OCI-M1 (cell line): Measurements from ENCODE around the gene TEX101.
"Not testable (repeated sequence)": the region's sequence is repeated elsewhere in the genome, so short reads cannot be mapped to it uniquely, and the experiment has no call there.

Experiments used
- DNase-seq: peaks from one replicate; lab custom pipeline; 2025; lab: John Stamatoyannopoulos, UW

Gene TEX101, protein sequence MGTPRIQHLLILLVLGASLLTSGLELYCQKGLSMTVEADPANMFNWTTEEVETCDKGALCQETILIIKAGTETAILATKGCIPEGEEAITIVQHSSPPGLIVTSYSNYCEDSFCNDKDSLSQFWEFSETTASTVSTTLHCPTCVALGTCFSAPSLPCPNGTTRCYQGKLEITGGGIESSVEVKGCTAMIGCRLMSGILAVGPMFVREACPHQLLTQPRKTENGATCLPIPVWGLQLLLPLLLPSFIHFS

DNA sequence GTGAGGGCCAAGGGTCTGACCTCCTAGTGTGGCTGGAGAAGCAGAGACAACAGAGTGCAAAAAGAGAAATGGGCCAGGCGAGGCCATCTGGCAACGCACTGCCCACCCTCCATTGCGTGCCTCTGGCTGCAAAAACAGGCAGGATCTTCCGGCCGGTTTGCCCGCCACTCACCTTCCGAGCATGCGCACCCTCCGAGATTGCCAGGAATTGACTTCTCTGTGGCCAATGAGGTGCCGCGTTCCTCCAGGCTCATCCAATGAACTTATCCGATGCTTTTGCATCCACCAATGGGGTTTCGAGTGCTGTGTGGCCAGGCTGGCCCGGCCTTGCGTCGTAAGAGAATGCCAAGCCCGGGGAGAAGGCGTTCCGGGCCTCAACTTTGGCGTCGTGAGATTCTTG is at the start of gene TEX101:
TEX101 (plus strand) TSS at position 337 of the 400 bp plus-strand sequence. CDS start 1,030 bp downstream, outside the sequence.
- DNase-seq, result no peak

DNA sequence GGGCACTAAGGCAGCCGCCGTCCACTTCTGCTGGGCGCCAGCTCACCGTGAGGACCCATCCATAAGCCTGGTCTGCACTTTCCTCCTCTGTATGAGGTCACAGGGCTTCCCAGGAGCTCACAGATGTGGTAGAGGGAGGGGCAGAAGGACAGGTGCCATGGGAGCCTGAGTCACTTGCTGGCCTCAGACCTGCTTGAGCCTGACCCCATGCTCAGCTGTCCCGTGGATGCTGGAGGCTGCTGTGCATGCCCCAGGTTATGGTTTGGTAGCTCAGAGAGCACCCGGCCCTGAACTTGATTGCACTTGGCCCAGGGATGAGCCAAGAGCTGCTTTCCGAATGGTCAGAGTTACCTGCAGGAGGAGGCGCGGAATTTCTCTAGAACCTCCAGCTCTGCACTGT is 49.0 kb upstream of the TEX101 start:
- not testable (repeated sequence) for DNase-seq

DNA sequence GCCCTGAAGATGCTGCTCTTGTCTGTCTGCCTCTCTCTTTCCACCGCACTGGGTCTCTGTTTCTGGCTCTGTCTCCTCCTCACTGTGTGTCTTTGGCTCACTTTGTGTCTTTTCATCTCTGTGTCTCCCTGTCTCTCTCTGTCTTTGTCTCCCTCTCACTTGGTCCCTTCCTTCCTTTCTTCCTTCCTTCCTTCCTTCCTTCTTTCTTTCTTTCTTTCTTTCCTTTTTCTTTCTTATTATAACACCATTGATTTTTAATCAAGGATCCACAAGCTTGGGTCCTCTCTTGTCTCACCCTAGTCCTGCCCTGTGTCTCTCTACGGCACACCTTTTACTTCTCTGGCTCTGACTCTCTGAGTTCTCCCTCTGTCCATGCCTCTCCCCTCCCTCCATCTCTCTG is 46.9 kb upstream of the TEX101 start:
- DNase-seq, result no peak

DNA sequence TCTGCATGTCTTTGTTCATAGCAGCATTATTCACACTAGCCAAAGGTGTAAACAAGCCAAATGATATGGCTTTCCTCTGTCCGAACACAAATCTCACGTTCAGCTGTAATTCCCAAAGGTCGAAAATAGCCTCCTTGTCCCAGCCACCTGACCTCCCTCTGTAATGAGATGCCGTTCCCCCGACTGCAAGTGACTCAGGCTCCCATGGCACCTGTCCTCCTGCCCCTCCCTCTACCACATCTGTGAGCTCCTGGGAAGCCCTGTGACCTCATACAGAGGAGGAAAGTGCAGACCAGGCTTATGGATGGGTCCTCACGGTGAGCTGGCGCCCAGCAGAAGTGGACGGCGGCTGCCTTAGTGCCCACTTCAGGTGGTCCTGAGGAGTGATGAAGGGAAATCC is 45.8 kb upstream of the TEX101 start:
- not testable (repeated sequence) for DNase-seq

DNA sequence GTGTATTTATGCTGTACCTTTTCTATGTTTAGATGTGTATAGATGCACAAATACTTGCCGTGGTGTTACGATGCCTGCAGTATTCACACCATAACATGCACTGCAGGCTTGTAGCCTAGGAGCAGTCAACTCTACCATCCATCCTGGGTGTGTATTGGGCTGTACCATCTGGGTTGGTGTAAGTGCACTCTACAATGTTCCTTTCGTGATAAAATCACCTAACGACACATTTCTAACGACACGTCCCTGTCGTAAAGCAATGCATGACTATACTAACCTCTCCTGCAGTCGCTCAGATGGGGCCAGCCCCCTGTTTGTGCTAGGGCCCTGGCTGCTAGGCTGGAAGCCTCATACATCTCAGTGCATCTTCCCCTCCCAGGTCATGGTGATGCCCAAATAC is 42.8 kb upstream of the TEX101 start:
- no peak for DNase-seq

DNA sequence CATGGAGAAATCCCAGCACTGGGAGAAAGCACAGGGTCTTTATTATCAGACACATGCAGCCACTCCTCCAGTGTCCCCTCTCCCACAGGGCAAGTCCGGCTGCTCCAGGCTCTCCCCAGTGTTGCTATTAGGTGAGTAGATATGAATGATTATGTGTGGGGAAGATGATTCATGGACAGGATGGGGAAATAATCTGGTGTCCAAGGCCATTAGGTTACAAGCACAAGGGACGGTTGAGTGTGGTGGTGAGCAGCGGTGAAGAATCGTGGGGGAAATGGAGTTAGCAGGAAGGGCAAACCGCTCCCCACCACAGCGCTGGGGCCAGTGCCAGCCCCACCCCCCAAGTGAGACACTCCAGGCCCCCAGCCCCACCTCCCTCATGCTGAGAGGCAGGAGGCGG is 42.2 kb upstream of the TEX101 start:
- DNase-seq, result no peak

DNA sequence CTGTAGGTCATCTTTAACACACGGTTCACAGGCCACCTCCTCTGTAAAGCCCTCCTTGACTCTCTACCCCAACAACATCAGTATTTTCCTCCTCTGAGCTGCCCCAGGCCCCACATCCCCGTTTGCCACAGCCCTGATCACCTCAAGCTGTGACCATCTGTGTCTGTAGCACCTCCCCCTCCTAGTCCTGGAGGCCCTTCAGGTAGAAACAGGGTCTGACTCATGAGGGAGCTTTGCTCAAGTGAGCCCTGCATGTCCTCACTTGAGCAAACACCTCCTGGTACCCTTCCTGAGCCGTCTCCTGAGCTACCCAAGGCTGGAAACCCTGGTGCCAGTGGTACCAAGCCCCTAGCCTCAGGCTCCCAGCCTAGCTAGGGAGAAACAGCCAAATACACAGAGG is 37.1 kb upstream of the TEX101 start:
- DNase-seq, result not testable (repeated sequence)

DNA sequence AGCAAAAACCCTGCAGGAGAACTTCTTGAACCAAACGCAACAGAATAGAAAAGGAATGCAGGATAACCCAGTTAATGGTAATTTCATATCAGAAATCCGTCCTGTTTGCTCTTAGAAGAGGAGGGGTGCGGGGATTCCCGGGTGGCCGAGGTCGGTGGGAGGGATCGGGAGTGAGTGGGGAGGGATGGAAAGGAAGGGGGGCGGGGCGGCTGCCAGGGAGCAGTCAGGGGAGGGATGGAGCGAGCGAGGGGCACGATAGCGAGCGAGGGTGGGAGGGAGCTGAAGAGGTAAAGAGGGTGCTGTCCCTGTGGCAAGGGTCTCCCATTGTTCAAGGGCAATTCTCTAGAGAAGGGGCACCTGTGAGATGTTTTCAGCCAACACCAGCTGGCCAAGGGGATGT is 34.7 kb upstream of the TEX101 start:
- DNase-seq, result no peak

DNA sequence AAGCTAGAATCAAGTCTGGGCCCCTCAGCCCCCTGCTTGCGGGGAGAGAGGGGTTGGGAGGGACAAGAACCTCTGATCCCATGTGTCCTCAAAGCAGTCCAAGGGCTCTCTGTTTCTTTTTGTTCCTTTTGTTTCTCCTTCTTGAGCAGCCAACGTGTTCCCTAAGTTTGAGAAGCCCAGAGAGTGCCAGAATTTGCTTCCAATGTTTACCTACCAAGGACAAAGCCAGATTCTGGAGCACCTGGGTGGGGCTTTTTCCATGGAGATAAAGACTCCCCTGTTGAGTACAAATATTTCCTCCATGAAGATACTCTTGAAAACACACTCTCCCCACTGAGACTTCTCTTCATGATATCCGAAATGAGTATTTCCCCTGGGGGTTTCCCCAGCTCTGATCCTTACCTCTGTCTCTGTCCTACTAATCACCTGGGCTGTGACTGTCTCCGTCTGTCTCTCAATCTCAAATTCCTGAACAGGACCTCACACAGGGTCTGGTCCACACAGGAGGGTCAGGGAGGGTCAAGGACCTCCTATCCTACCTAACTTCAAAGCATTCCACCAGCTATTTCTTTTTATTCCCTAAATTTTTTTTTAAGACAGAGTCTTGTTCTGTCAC is 33.8 kb upstream of the TEX101 start:
- DNase-seq, result no peak

DNA sequence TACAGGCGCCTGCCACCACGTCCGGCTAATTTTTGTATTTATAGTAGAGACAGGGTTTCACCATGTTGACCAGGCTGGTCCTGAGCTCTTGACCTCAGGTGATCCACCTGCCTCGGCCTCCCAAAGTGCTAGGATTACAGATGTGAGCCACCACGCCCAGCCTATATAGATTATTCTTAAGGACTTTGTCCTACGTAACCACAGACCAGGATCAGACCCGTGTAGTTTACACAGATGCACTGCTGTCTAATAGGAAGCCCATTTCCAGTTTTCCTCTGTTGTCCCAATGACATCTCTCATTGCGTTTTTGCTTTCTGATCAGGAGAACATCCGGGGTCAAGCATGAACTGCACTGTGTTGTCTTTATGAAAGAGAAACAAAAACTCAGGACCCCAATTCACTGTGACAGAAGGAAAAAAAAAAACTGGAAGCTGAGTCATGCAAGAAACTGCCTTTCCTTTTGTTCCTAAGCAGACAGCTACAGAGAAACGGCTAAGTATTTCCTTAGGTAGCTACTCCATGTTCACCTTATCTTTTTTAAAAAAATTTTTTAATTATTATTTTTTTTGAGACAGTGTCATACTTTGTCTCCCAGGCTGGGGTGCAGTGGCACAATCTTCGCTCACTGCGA is 32.0 kb upstream of the TEX101 start:
- DNase-seq, result peak; percentile 11

DNA sequence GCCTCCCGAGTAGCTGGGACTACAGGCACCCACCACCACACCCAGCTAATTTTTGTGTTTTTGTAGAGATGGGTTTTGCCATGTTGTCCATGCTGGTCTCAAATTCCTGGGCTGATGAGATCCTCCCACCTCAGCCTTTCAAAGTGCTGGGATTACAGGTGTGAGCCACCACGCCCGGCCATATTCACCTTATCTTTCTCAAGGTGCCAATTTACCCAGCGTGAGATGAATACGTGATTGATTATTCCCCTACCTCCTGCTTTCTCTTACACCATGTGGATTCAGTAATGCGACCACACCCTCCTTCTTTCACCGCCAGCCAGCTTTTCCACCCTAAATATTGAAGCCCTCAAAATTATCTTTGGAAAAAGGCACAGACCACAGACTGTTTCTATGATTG is 31.4 kb upstream of the TEX101 start:
- DNase-seq, result not testable (repeated sequence)

DNA sequence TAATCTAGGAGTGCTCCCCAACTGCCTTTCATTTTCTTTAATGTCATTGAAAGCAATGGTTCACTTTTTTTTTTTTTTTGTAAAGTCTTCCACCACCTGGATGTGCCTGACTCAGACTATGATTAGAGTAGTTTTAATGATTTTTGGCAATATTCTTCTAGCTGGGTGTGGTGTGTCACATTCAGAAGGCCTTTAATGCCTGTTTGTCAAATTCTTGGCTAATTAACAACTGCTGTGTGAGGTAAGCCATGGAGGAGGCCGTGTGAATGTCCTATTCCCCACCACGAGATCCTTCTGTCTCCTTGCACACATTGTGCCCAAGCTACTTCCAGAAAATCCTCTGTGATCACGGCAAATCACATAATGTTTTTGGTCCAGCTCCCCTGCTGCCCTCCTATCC is 30.9 kb upstream of the TEX101 start:
- not testable (repeated sequence) for DNase-seq

DNA sequence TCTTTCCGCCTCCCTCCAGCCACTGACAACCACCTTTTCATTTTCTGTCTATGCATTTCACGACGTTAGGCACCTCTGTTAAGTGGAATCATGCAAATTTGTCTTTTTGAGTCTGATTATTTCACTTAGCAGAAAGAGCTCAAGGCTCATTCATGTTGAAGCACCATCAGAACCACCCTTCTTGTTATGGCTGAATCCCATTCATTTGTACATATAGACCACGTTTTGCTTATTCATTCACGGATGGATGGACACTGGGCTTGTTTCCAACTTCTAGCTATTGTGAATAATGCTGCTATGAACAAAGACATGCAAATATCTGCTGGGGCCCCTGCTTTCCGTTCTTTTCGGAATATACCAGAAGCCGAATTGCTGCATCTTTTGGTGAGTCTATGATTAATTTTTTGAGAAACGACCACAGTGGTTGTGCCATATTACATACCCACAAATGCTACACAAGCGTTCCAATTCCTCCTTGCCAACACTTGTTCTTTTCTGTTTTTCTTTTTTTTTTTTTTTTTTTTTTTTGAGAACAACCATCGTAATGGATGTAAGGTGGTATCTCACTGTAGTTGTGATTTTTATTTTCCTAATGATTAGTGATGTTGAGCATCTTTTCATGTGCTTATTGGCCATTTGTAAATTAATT is 23.7 kb upstream of the TEX101 start:
- not testable (repeated sequence) for DNase-seq

DNA sequence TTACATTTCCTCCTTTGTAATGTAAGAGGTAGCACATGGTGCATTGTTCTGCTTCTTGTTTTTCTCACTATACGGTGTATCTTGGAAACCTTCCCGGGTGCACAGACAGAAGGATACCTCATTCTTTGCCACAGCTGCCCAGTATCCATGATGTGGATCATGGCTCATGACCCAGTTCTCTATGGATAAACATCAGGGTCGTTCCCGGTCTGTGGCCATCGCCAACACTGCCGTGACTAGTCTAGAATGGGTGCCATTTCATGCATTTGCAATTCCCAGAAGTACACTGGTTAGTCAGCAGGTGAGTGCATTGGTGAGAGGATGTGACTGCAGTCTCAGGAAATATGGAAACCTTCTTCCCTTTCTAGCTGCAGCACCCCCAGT is 23.1 kb upstream of the TEX101 start:
- not testable (repeated sequence) for DNase-seq

DNA sequence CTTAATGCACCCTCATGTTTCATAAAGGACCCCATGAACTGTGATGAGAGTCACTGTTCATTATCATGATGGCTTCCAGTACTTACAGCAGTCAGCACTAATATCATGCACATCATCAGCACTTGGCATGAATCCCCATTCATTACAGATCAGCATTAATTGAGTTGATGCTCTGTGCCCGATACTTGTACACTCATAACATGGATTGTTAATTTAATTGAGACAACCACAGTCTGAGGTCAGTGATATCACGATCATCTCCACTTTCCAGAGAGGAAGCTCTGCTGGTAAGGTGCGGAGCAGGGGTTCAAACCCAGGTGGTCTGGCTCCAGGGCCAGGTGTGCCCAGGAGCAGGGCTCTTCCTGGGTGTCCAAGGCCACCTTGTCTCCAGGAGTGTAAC is 21.2 kb upstream of the TEX101 start:
- DNase-seq, result not testable (repeated sequence)

DNA sequence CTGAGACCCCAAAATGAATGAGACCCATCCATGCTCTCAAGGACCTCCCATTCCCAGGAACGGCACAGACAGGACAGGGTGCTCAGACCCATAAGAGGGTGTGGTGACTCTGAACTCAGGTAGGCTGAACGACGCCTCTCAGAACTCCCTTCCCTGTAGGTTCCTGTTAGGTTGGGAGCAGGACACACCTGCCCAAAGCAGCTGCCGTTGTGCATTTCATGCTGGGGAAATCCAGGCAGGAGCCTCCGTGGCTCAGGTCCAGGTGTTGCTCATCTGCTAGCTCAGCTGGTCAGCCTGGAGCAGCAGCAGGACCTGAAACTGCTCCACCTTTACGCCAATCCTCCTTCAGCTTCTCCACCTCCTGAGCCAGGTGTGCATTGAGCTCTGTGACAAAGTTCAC is 19.1 kb upstream of the TEX101 start:
- DNase-seq, result no peak

DNA sequence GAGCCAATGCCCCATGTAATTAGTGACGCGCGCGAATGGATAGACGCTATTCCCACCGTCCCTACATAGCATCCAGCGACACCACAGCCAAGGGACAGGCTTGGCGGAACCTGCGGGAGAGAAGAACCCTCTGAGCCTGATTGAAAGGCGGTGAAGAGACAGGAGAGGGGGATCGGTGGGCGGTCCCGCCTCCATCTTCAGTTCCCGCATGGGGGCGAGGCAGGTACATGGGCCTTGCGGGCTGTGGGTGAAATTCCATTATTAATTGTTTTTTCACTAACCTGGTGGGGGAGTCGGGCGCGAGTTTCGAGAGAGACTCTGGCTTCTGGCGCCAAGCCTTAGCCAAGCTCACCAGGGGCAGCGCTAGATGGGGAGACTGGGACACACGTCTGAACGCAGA is 8.4 kb upstream of the TEX101 start:
- DNase-seq, result no peak

DNA sequence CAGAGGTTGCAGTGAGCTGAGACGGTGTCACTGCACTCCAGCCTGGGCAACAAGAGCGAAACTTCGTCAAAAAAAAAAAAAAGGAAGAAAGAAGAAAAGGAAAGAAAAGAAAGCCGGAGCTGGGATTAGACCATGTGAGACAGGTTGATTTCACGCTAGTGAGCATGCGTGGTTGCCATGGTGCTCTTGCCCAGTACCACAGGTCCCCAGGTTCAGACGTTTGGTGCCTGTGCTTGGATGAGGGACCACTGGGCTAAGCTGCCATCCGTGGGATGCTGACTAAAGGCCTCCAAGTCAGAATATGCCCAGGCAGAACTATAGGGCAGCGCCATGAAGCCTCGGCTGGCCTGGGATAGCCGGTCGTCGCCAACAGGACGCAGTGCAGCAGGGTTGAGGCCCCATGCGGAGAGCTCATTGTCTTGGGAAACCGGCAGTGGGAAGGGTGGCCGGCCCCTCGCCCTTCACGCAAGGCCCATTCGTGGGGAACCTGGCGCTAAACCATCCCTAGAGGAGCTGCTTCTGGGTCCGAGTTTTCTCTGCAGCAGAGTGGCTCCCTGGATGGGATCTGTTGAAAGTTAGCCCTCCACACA is 7.2 kb upstream of the TEX101 start:
- no peak for DNase-seq

DNA sequence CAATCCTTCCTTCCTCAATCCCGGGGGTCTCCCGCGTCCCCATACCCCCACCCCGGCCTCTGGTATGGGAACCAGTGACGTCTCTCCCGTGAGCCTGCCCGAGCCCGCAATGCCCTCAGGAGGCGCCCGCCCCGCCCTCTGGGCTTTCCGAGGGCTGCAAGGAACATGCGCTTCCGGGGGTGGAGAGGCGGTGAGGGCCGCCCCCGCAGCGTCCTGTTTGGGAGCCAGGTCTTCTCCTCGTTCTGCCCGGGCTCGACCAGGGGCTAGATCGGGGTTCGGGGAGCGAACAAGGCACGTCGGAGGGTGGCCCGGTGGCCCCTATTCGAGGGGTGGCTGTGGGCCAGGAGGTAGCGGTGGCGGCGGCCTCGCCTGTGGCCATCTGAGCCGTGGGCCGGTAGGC is 6.6 kb upstream of the TEX101 start:
- no peak for DNase-seq

DNA sequence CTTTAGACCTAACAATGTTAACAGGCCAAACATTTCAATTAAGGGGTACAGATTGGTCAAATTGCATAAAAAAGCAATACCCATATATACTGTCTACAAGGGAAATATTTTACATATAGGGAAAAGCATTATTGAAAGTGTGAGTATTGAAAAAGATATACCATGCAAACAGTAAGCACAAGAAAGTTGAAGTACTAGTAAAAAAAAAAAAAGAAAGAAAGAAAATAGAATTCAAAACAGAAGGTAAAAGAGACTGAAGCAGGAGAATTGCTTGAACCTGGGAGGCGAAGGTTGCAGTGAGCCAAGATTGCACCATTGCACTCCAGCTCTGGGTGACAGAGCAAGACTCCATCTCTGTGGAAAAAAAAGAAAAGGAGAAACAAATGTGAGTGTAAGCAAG is 5.3 kb upstream of the TEX101 start:
- DNase-seq, result no peak

DNA sequence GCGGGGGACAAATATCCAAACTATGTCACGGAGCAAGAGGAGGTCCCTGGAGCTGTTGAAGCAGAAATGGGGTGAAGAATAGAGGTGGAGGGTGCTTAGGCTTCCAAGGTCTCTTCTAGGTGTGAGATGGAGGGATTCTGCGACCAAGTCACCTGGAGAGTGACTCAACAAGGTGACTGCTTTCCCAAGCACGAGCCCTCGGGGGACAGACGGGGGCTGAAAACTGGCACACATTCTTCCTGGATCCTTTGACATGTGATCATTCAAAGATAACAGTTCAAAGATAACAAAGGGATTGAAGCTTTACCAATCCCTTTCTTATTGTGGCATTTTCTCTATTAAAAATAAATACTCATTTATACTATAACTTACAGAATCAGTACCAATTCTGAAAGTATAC is 2.2 kb upstream of the TEX101 start:
- DNase-seq, result no peak

DNA sequence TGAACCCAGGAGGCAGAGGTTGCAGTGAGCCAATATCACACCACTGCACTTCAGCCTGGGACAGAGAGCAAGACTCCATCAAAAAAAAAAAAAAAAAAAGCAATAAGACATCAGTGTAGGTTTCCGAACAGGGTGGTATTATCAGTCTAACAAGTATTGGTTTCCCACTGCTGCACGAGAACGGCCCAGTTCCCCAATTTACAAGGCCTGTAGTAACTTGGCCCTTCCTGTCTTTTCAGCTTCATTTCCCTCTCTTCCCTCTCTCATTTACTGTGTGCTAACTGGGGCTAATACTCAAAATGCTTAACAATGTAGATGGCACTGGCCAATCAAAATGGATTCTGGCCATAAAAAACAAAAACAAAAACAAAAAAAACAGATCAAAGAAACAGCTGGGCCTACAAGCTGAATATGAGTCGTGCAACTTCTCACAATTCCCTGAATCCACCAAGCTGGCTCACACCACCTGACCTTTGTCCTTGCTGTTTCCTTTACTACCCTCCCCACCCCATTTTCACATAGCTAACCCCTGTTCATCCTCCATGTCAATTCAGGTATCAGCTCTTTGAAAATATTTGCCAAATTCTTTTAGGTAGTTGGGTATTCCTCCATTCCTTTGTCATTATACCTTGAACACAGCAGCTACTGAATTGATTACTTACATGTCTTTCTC is 2.4 kb downstream of the TEX101 start:
- no peak for DNase-seq
